ENCODE measurements around the gene FGF13.

DNA sequence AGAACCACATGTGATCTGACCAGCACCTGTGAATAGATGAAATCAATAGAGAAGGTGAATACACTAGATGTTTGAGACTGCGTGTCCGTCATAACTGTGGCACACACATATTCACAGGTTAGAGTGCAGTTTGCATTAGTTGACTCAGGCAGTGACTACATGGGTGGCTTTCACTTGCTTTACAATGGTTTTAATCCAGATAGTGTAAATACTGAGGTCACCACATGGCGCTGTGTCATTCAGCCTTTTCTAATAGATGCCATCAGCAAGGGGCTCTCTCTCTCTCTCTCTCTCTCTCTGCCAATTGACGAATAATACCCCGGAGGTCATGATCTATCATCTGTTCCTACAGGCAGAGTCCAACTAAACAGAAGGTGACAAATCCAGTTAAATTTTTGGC lies 30.7 kb upstream of the FGF13 start:
- TF ChIP-seq, protein P1, sequence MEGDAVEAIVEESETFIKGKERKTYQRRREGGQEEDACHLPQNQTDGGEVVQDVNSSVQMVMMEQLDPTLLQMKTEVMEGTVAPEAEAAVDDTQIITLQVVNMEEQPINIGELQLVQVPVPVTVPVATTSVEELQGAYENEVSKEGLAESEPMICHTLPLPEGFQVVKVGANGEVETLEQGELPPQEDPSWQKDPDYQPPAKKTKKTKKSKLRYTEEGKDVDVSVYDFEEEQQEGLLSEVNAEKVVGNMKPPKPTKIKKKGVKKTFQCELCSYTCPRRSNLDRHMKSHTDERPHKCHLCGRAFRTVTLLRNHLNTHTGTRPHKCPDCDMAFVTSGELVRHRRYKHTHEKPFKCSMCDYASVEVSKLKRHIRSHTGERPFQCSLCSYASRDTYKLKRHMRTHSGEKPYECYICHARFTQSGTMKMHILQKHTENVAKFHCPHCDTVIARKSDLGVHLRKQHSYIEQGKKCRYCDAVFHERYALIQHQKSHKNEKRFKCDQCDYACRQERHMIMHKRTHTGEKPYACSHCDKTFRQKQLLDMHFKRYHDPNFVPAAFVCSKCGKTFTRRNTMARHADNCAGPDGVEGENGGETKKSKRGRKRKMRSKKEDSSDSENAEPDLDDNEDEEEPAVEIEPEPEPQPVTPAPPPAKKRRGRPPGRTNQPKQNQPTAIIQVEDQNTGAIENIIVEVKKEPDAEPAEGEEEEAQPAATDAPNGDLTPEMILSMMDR (IDR thresholded peaks at IDR 0.05; ENCODE audit: low read length), result no peak
- no peak for TF ChIP-seq EZH2 (IDR thresholded peaks at IDR 0.05; ENCODE audit: borderline replicate concordance, low read length)

Measured in OCI-LY1 (cell line).